H9 (cell line): ENCODE measurements around the gene TAF10. TPM values are rescaled to one million over a fixed set of nuclear protein-coding genes. Genes with fewer than 3 reads are reported as not detected.

Source experiments
- DNase-seq: peaks from one replicate; pipeline ENCODE4 v3.0.0-alpha.2; 2017
- H2AFZ ChIP-seq: one replicate; pipeline ENCODE4 v1.6.1; 2013; ENCODE audit warnings: mild to moderate bottlenecking, low read length, control low read depth, moderate library complexity
- H2AK5ac ChIP-seq: 2 replicates; pipeline ENCODE4 v1.6.1; 2013; ENCODE audit warnings: low read length, control low read depth, mixed read lengths; ENCODE audit not compliant: insufficient read length
- H2BK120ac ChIP-seq: one replicate; pipeline ENCODE4 v1.6.1; 2013; ENCODE audit warnings: low read depth, mild to moderate bottlenecking, low read length, control low read depth, inconsistent platforms; ENCODE audit not compliant: poor library complexity, severe bottlenecking
- H2BK12ac ChIP-seq: 2 replicates; pipeline ENCODE4 v1.6.1; 2013; ENCODE audit warnings: low read length, control low read depth, mixed read lengths, low read depth; ENCODE audit not compliant: insufficient read length
- H2BK15ac ChIP-seq: 2 replicates; pipeline ENCODE4 v1.6.1; 2013; ENCODE audit warnings: low read depth, low read length, control low read depth
- H2BK20ac ChIP-seq: one replicate; pipeline ENCODE4 v1.6.1; 2013; ENCODE audit warnings: low read depth, mild to moderate bottlenecking, low read length, control low read depth, inconsistent platforms; ENCODE audit not compliant: poor library complexity, severe bottlenecking
- H2BK5ac ChIP-seq: 2 replicates; pipeline ENCODE4 v1.6.1; 2013; ENCODE audit warnings: low read length, control low read depth, mixed read lengths; ENCODE audit not compliant: insufficient read length
- H3K14ac ChIP-seq: 2 replicates; pipeline ENCODE4 v1.6.1; 2013; ENCODE audit warnings: low read length, control low read depth; ENCODE audit not compliant: insufficient read depth
- H3K18ac ChIP-seq: 2 replicates; pipeline ENCODE4 v1.6.1; 2013; ENCODE audit warnings: low read depth, mild to moderate bottlenecking, mixed read lengths, low read length, control low read depth; ENCODE audit not compliant: insufficient read length
- H3K23ac ChIP-seq: 2 replicates; pipeline ENCODE4 v1.6.1; 2013; ENCODE audit warnings: low read length, control low read depth, mixed read lengths, low read depth; ENCODE audit not compliant: insufficient read length
- H3K23me2 ChIP-seq: 2 replicates; pipeline ENCODE4 v1.6.1; 2013; ENCODE audit warnings: low read depth, mild to moderate bottlenecking, mixed read lengths, low read length, control low read depth; ENCODE audit not compliant: insufficient read length, poor library complexity, severe bottlenecking
- H3K27ac ChIP-seq: 2 replicates; pipeline ENCODE4 v1.5.1; 2013; ENCODE audit warnings: low read length, control low read depth, mixed read lengths, low read depth; ENCODE audit not compliant: insufficient read length
- H3K27me3 ChIP-seq: 2 replicates; pipeline ENCODE4 v1.6.1; 2013; ENCODE audit warnings: low read length, control low read depth, inconsistent platforms; ENCODE audit not compliant: insufficient read depth
- H3K4ac ChIP-seq: 2 replicates; pipeline ENCODE4 v1.6.1; 2013; ENCODE audit warnings: low read depth, mild to moderate bottlenecking, control low read depth, inconsistent platforms, low read length, moderate library complexity
- H3K4me1 ChIP-seq: 2 replicates; pipeline ENCODE4 v1.6.1; 2013; ENCODE audit warnings: low read length, control low read depth, inconsistent platforms; ENCODE audit not compliant: insufficient read depth
- H3K4me2 ChIP-seq: 2 replicates; pipeline ENCODE4 v1.6.1; 2013; ENCODE audit warnings: low read length, control low read depth, mixed read lengths; ENCODE audit not compliant: insufficient read length, insufficient read depth
- H3K56ac ChIP-seq: 2 replicates; pipeline ENCODE4 v1.6.1; 2013; ENCODE audit warnings: low read depth, mild to moderate bottlenecking, mixed read lengths, low read length, control low read depth; ENCODE audit not compliant: insufficient read length
- H3K79me1 ChIP-seq: 2 replicates; pipeline ENCODE4 v1.6.1; 2013; ENCODE audit warnings: low read depth, mild to moderate bottlenecking, moderate library complexity, low read length, control low read depth, inconsistent platforms; ENCODE audit not compliant: insufficient read depth, poor library complexity, severe bottlenecking
- H3K79me2 ChIP-seq: 2 replicates; pipeline ENCODE4 v1.6.1; 2013; ENCODE audit warnings: low read length, control low read depth, inconsistent platforms; ENCODE audit not compliant: insufficient read depth
- H3K9ac ChIP-seq: 2 replicates; pipeline ENCODE4 v1.6.1; 2013; ENCODE audit warnings: low read length, control low read depth, mixed read lengths; ENCODE audit not compliant: insufficient read length; ENCODE audit errors: extremely low read depth
- H3K9me3 ChIP-seq: one replicate; pipeline ENCODE4 v1.6.1; 2013; ENCODE audit warnings: low read depth, low read length, inconsistent platforms; ENCODE audit not compliant: control insufficient read depth
- H3T11ph ChIP-seq: one replicate; pipeline ENCODE4 v1.6.1; 2013; ENCODE audit warnings: mild to moderate bottlenecking, low read length, control low read depth, inconsistent platforms
- H4K20me1 ChIP-seq: one replicate; pipeline ENCODE4 v1.6.1; 2013; ENCODE audit not compliant: control insufficient read depth, insufficient read length, insufficient read depth
- H4K5ac ChIP-seq: 2 replicates; pipeline ENCODE4 v1.6.1; 2013; ENCODE audit warnings: low read depth, mild to moderate bottlenecking, mixed read lengths, low read length, control low read depth; ENCODE audit not compliant: insufficient read length
- H4K8ac ChIP-seq: replicated peaks from 2 replicates; pipeline ENCODE4 v1.6.1; 2013; ENCODE audit warnings: low read length, control low read depth, mixed read lengths, low read depth; ENCODE audit not compliant: insufficient read length
- H4K91ac ChIP-seq: 2 replicates; pipeline ENCODE4 v1.6.1; 2013; ENCODE audit warnings: low read depth, mild to moderate bottlenecking, moderate library complexity, mixed read lengths, low read length, control low read depth; ENCODE audit not compliant: insufficient read length
- H3K27ac Mint-ChIP-seq, 3 experiments: 2 replicates in 2 of 3; 3 replicates in 1 of 3; pipeline ENCODE4 v1.8.0; 2020 to 2021; ENCODE audit warnings: mixed read lengths in 3 of 3, mild to moderate bottlenecking in 1 of 3, moderate library complexity in 1 of 3
- H3K27me3 Mint-ChIP-seq: 2 replicates; pipeline ENCODE4 v1.8.0; 2021; ENCODE audit warnings: low read depth, mild to moderate bottlenecking, moderate library complexity, mixed read lengths
- H3K36me3 Mint-ChIP-seq, 3 experiments: 2 replicates in 2 of 3; 3 replicates in 1 of 3; pipeline ENCODE4 v1.8.0; 2020 to 2021; ENCODE audit warnings: low read depth in 3 of 3, mixed read lengths in 3 of 3; ENCODE audit not compliant: insufficient read depth in 1 of 3
- H3K4me1 Mint-ChIP-seq, 2 experiments: 2 replicates each; pipeline ENCODE4 v1.8.0; 2020; ENCODE audit warnings: mixed read lengths in 2 of 2
- H3K4me3 Mint-ChIP-seq, 2 experiments: 2 replicates in 1 of 2; 3 replicates in 1 of 2; pipeline ENCODE4 v1.8.0; 2020 to 2021; ENCODE audit warnings: mild to moderate bottlenecking in 2 of 2, mixed read lengths in 2 of 2, moderate library complexity in 1 of 2
- H3K9me3 Mint-ChIP-seq, 2 experiments: 2 replicates in 1 of 2; 3 replicates in 1 of 2; pipeline ENCODE4 v1.8.0; 2020; ENCODE audit warnings: mild to moderate bottlenecking in 2 of 2, mixed read lengths in 2 of 2, moderate library complexity in 1 of 2
- WGBS: extraction: QIAGEN DNeasy Blood & Tissue Kit; methylation state at CpG from one replicate; pipeline ENCODE4 v1.1.7; 2013; ENCODE audit warnings: missing lambda C conversion rate, low lambda C conversion rate, mixed read lengths; ENCODE audit not compliant: insufficient read length; ENCODE audit errors: extremely low coverage; 5-methylcytosine and 5-hydroxymethylcytosine counted together
- total RNA-seq: library from RNA; stranded (reverse); gene quantifications from 2 replicates; pipeline ENCODE4 v1.2.1, GENCODE V29; 2021
- TF ChIP-seq, protein P1 (sequence below): fragments of 200-600 bp; sonication (generic); conservative IDR thresholded peaks from 3 replicates; pipeline ENCODE4 v1.8.0; 2021; ENCODE audit warnings: antibody characterized with exemption, mild to moderate bottlenecking

Gene TAF10
- total RNA-seq, 1 experiment from 2014 or later, result 198 TPM

DNA sequence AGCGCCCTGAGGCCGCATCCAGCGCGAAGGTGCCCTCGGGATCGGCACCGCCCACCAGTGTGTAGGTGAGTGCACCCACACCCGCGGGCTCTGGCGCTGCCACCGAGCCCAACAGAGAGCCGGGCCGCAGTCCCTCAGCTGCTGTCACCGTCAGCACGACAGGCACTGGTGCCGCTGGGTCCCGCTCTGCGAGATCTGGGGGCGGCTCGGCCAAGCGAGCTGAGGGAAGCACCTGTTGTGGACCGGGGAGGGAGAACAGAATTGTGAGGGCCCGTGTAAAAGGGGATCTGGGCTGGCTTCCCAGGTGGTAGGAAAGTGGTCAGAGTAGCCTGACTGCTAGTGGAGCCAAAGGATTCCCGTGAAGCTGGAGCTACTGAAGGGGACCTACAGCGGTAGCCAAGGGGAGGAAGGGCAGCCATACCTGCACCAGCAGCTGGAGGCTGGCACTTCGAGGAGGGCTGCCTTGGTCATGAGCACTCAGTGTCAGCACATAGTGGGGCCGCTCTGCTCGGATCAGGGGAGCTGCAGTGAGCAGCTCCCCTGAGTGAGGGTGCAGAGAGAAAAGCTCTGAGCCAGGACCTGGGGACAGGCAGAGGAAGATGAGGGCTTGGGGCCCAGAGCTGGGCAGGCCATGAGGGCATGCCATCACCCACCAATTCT is 18.7 kb upstream of the TAF10 start:
- Mint-ChIP-seq H3K27ac (no peak overlapping the region), H3K27me3 (peaks cover 49% of the 10 kb centered on the region), H3K4me3 (peak overlapping the region; percentile 59 to 76), H3K36me3 (peaks cover 2 to 28% (median 17%) of the 10 kb centered on the region in 3 experiments; a peak in 6 of 7 replicates), H3K4me1 (peaks cover 3% of the 10 kb centered on the region in 2 experiments; a peak in 2 of 4 replicates), H3K9me3 (no peaks in the 10 kb centered on the region)
- no peak overlapping the region for H2BK15ac ChIP-seq
- no peak overlapping the region for H3K18ac ChIP-seq
- H3K27ac ChIP-seq, result no peak overlapping the region
- H3K23me2 ChIP-seq, result peaks cover 9% of the 10 kb centered on the region
- no peaks in the 10 kb centered on the region for H3K4me1 ChIP-seq
- H3K79me2 ChIP-seq, result no peaks in the 10 kb centered on the region
- peak overlapping the region; percentile 50 for H3K4me2 ChIP-seq
- H3K9me3 ChIP-seq, result no peaks in the 10 kb centered on the region
- H3K4ac ChIP-seq, result no peak overlapping the region
- H4K8ac ChIP-seq, result no peak overlapping the region
- H3K14ac ChIP-seq, result no peak overlapping the region
- no peak overlapping the region for H2AFZ ChIP-seq
- H4K20me1 ChIP-seq, result no peaks in the 10 kb centered on the region
- TF ChIP-seq, protein P1, sequence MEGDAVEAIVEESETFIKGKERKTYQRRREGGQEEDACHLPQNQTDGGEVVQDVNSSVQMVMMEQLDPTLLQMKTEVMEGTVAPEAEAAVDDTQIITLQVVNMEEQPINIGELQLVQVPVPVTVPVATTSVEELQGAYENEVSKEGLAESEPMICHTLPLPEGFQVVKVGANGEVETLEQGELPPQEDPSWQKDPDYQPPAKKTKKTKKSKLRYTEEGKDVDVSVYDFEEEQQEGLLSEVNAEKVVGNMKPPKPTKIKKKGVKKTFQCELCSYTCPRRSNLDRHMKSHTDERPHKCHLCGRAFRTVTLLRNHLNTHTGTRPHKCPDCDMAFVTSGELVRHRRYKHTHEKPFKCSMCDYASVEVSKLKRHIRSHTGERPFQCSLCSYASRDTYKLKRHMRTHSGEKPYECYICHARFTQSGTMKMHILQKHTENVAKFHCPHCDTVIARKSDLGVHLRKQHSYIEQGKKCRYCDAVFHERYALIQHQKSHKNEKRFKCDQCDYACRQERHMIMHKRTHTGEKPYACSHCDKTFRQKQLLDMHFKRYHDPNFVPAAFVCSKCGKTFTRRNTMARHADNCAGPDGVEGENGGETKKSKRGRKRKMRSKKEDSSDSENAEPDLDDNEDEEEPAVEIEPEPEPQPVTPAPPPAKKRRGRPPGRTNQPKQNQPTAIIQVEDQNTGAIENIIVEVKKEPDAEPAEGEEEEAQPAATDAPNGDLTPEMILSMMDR, result no peak
- H3K9ac ChIP-seq, result no peak overlapping the region
- no CpG with 5 or more reads among the region's 28 CpGs for WGBS
- H2BK20ac ChIP-seq, result no peak overlapping the region
- H4K5ac ChIP-seq, result no peak overlapping the region
- peaks cover 18% of the 10 kb centered on the region; the same call in 1 of the 2 replicates for H3K27me3 ChIP-seq
- DNase-seq, result no peak
- no peak overlapping the region for H4K91ac ChIP-seq
- H2BK12ac ChIP-seq, result no peak overlapping the region
- H3K79me1 ChIP-seq, result no peaks in the 10 kb centered on the region
- no peak overlapping the region for H2BK120ac ChIP-seq
- no peak overlapping the region for H3T11ph ChIP-seq
- H2BK5ac ChIP-seq, result no peak overlapping the region
- no peak overlapping the region for H2AK5ac ChIP-seq
- no peak overlapping the region for H3K56ac ChIP-seq
- H3K23ac ChIP-seq, result no peak overlapping the region
